Measurements from ENCODE around the gene NAT14.

Gene NAT14

DNA sequence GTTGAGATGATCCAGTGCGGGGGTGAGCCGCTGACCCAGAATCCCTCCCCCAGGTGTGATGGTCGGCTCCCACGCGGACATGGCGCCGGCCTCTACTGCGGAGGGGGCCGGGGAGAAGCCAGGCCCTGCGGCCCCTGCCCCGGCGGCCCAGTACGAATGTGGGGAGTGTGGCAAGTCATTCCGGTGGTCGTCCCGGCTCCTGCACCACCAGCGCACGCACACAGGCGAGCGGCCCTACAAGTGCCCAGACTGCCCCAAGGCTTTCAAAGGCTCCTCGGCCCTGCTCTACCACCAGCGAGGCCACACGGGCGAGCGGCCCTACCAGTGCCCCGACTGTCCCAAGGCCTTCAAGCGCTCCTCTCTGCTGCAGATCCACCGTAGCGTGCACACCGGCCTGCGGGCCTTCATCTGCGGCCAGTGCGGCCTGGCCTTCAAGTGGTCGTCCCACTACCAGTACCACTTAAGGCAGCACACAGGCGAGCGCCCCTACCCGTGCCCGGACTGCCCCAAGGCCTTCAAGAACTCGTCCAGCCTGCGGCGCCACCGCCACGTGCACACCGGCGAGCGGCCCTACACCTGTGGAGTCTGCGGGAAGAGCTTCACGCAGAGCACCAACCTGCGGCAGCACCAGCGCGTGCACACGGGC is 3.7 kb upstream of the NAT14 start:
- 92 to 94% methylated on average over 52 of the region's 52 CpGs for WGBS, 2 experiments
- H3K4me1 ChIP-seq (ENCODE audit: control insufficient read depth, insufficient read depth, low read length): peaks cover 5% of the 10 kb centered on the region
- H3K4me3 ChIP-seq (ENCODE audit: insufficient read depth, low read depth, low read length): no peak overlapping the region
- H3K27ac ChIP-seq (ENCODE audit: insufficient read depth, low read depth, low read length, poor library complexity, severe bottlenecking): no peak overlapping the region
- H3K9me3 ChIP-seq (ENCODE audit: control insufficient read depth, low read length): no peaks in the 10 kb centered on the region
- H3K36me3 ChIP-seq (ENCODE audit: control insufficient read depth, insufficient read depth, low read length): peaks cover 6% of the 10 kb centered on the region
- no peaks in the 10 kb centered on the region for H3K27me3 ChIP-seq (ENCODE audit: control insufficient read depth, insufficient read depth, low read length, poor library complexity, severe bottlenecking)

DNA sequence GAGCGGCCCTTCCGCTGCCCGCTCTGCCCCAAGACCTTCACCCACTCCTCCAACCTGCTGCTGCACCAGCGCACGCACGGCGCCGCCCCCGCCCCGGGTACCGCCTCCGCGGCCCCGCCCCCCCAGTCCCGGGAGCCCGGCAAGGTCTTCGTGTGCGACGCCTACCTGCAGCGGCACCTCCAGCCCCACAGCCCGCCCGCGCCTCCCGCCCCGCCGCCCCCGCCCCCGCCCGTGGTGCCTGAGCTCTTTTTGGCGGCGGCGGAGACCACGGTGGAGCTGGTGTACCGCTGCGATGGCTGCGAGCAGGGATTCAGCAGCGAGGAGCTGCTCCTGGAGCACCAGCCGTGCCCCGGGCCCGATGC is 3.2 kb upstream of the NAT14 start:
- H3K9me3 ChIP-seq (ENCODE audit: control insufficient read depth, low read length): no peaks in the 10 kb centered on the region
- peaks cover 10% of the 10 kb centered on the region for H3K4me1 ChIP-seq (ENCODE audit: control insufficient read depth, insufficient read depth, low read length)
- no peaks in the 10 kb centered on the region for H3K27me3 ChIP-seq (ENCODE audit: control insufficient read depth, insufficient read depth, low read length, poor library complexity, severe bottlenecking)
- H3K36me3 ChIP-seq (ENCODE audit: control insufficient read depth, insufficient read depth, low read length): peaks cover 6% of the 10 kb centered on the region
- no peak overlapping the region for H3K27ac ChIP-seq (ENCODE audit: insufficient read depth, low read depth, low read length, poor library complexity, severe bottlenecking)
- no peak overlapping the region for H3K4me3 ChIP-seq (ENCODE audit: insufficient read depth, low read depth, low read length)
- 91 to 92% methylated on average over 40 of the region's 40 CpGs for WGBS, 2 experiments

DNA sequence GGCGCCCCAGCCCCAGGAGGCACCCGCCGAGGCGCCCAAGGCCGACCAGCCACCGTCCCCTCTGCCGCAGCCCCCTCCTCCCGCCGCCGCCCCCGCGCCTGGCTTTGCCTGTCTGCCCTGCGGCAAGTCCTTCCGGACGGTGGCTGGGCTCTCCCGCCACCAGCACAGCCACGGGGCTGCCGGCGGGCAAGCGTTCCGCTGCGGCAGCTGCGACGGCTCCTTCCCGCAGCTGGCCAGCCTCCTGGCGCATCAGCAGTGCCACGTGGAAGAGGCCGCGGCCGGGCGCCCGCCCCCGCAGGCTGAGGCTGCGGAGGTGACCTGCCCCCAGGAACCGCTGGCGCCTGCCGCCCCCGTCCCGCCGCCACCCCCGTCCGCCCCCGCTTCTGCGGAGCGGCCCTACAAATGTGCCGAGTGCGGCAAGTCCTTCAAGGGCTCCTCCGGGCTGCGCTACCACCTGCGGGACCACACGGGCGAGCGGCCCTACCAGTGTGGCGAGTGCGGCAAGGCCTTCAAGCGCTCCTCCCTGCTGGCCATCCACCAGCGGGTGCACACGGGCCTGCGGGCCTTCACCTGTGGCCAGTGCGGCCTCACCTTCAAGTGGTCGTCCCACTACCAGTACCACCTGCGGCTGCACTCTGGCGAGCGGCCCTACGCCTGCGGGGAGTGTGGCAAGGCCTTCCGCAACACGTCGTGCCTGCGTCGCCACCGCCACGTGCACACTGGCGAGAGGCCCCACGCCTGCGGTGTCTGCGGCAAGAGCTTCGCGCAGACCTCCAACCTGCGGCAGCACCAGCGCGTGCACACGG is 2.6 kb upstream of the NAT14 start:
- no peak overlapping the region for H3K4me3 ChIP-seq (ENCODE audit: insufficient read depth, low read depth, low read length)
- H3K27ac ChIP-seq (ENCODE audit: insufficient read depth, low read depth, low read length, poor library complexity, severe bottlenecking): no peak overlapping the region
- H3K27me3 ChIP-seq (ENCODE audit: control insufficient read depth, insufficient read depth, low read length, poor library complexity, severe bottlenecking): no peaks in the 10 kb centered on the region
- peaks cover 16% of the 10 kb centered on the region for H3K4me1 ChIP-seq (ENCODE audit: control insufficient read depth, insufficient read depth, low read length)
- WGBS, 2 experiments: 95 to 96% methylated on average over 83 of the region's 83 CpGs
- no peaks in the 10 kb centered on the region for H3K9me3 ChIP-seq (ENCODE audit: control insufficient read depth, low read length)
- peaks cover 6% of the 10 kb centered on the region for H3K36me3 ChIP-seq (ENCODE audit: control insufficient read depth, insufficient read depth, low read length)

DNA sequence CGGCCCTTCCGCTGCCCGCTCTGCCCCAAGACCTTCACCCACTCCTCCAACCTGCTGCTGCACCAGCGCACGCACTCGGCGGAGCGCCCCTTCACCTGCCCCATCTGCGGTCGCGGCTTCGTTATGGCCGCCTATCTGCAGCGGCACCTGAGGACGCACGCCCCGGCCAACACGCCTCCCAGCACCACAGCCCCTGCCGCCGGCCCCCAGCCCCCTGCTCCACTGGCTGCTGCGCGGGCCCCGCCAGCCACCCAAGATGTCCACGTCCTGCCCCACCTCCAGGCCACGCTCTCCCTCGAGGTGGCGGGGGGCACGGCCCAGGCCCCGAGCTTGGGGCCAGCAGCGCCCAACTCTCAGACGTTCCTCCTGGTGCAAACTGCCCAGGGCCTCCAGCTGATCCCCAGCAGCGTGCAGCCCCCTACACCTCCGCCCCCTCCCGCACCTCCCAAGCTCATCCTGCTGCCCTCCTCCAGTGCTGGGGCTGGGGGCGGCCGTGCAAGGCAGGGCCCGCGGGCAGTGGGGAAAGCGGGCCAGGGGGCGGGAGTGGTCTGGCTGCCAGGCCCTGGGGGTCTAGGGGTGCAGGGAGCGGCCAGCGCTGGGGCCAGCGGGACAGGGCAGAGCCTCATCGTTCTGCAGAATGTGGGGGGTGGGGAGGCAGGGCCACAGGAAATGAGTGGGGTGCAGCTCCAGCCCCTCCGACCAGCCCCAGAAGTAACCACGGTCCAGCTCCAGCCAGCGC is 1.9 kb upstream of the NAT14 start:
- Histone ChIP-seq H3K9me3 (ENCODE audit: control insufficient read depth, low read length) (no peaks in the 10 kb centered on the region), H3K36me3 (ENCODE audit: control insufficient read depth, insufficient read depth, low read length) (peaks cover 6% of the 10 kb centered on the region), H3K4me3 (ENCODE audit: insufficient read depth, low read depth, low read length) (no peak overlapping the region), H3K4me1 (ENCODE audit: control insufficient read depth, insufficient read depth, low read length) (peaks cover 23% of the 10 kb centered on the region), H3K27me3 (ENCODE audit: control insufficient read depth, insufficient read depth, low read length, poor library complexity, severe bottlenecking) (no peaks in the 10 kb centered on the region), H3K27ac (ENCODE audit: insufficient read depth, low read depth, low read length, poor library complexity, severe bottlenecking) (no peak overlapping the region)
- WGBS, 2 experiments: 94 to 95% methylated on average over 47 of the region's 47 CpGs

DNA sequence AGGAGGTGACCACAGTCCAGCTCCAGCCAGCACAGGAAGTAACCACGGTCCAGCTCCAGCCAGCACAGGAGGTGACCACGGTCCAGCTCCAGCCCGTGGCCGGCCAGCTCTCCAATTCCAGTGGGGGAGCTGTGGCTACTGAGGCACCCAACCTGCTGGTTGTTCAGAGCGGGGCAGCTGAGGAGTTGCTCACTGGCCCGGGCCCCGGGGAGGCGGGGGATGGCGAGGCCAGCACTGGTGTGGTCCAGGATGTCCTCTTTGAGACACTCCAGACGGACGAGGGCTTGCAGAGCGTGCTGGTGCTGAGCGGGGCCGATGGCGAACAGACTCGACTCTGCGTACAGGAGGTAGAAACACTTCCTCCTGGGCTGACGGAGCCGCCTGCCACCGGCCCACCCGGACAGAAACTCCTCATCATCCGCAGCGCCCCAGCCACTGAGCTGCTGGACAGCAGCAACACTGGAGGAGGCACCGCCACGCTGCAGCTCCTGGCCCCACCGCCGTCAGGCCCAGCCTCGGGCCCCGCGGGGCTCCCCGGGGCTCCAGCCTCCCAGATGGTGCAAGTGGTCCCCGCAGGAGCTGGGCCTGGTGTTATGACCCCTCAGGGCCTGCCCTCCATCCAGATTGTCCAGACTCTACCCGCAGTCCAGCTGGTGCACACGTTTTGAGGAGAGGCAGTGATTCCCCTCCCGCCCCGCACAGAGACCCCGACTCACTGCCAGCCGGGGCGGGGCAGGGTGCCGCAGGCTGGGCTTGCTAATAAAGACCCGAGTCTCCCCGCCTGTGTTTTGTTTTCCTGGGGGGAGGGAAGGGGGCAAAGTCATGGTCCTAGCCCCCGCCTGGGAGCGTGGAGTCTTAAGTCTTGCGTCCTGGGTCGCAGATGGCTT is 1.0 kb upstream of the NAT14 start:
- Histone ChIP-seq H3K27ac (ENCODE audit: insufficient read depth, low read depth, low read length, poor library complexity, severe bottlenecking) (peak overlapping the region; percentile 77), H3K4me3 (ENCODE audit: insufficient read depth, low read depth, low read length) (peak overlapping the region; percentile 81), H3K9me3 (ENCODE audit: control insufficient read depth, low read length) (no peaks in the 10 kb centered on the region), H3K4me1 (ENCODE audit: control insufficient read depth, insufficient read depth, low read length) (peaks cover 28% of the 10 kb centered on the region), H3K27me3 (ENCODE audit: control insufficient read depth, insufficient read depth, low read length, poor library complexity, severe bottlenecking) (no peaks in the 10 kb centered on the region), H3K36me3 (ENCODE audit: control insufficient read depth, insufficient read depth, low read length) (peaks cover 6% of the 10 kb centered on the region)
- WGBS, 2 experiments: 83 to 84% methylated on average over 46 of the region's 46 CpGs

DNA sequence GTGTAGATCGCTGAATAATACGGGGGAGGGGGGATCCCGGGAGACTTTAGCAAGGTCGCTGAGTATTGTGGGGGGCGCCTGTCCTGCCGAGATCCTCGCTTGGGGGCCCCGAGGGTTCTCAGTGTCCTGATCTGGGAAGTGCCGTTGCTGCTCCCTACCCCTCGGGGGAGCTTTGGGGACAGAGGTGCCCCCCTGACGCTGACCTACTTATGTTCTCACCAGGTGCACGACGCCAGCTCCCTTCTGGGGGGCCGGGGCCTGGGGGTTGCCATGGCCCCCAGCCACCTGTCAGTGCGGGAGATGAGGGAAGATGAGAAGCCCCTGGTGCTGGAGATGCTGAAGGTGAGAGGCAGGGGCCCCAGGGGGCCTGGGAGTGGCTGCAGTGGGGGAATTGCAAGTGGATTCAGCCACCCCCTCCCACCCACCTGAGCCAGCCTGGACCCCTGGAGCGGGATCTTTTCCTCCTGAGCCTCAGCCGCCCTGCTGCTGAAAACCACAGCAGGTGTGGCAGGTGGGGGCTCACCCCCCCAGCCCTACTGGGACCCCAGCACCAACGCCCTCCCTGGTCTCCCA is 537 bp downstream of the NAT14 start:
- peaks cover 35% of the 10 kb centered on the region for H3K4me1 ChIP-seq (ENCODE audit: control insufficient read depth, insufficient read depth, low read length)
- no peaks in the 10 kb centered on the region for H3K27me3 ChIP-seq (ENCODE audit: control insufficient read depth, insufficient read depth, low read length, poor library complexity, severe bottlenecking)
- peak overlapping the region; percentile 50 for H3K27ac ChIP-seq (ENCODE audit: insufficient read depth, low read depth, low read length, poor library complexity, severe bottlenecking)
- H3K9me3 ChIP-seq (ENCODE audit: control insufficient read depth, low read length): no peaks in the 10 kb centered on the region
- H3K4me3 ChIP-seq (ENCODE audit: insufficient read depth, low read depth, low read length): peak overlapping the region; percentile 81
- H3K36me3 ChIP-seq (ENCODE audit: control insufficient read depth, insufficient read depth, low read length): peaks cover 6% of the 10 kb centered on the region
- 10 to 11% methylated on average over 18 of the region's 18 CpGs for WGBS, 2 experiments

DNA sequence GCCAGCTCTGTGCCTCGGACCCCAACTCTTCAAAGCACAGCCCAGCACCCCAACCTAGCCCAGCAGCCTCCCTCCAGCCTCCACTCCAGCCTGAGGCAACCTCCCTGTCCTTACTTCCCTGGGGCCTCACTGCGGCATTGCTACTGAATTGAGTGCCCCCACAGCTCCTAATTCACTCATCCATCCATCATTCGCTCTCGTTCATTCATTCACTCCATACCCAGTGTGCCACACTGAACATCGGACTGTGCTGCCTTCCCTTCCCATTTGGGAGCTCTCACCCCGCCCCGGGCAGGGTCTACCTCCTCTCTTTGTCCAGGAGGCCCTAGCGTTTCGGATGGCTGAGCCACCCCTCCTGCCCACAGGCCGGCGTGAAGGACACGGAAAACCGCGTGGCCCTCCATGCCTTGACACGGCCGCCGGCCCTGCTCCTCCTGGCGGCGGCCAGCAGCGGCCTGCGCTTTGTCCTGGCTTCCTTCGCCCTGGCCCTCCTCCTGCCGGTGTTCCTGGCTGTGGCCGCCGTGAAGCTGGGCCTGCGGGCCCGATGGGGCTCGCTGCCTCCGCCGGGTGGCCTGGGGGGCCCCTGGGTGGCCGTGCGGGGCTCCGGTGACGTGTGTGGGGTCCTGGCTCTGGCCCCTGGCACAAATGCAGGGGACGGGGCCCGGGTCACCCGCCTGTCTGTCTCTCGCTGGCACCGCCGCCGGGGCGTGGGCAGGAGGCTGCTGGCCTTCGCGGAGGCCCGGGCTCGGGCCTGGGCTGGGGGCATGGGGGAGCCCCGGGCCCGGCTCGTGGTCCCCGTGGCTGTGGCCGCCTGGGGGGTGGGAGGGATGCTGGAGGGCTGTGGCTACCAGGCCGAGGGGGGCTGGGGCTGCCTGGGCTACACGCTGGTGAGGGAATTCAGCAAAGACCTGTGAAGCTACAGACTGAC is 1.3 kb downstream of the NAT14 start:
- 85% methylated on average over 53 of the region's 53 CpGs for WGBS, 2 experiments
- Histone ChIP-seq H3K4me1 (ENCODE audit: control insufficient read depth, insufficient read depth, low read length) (peaks cover 35% of the 10 kb centered on the region), H3K27ac (ENCODE audit: insufficient read depth, low read depth, low read length, poor library complexity, severe bottlenecking) (no peak overlapping the region)

DNA sequence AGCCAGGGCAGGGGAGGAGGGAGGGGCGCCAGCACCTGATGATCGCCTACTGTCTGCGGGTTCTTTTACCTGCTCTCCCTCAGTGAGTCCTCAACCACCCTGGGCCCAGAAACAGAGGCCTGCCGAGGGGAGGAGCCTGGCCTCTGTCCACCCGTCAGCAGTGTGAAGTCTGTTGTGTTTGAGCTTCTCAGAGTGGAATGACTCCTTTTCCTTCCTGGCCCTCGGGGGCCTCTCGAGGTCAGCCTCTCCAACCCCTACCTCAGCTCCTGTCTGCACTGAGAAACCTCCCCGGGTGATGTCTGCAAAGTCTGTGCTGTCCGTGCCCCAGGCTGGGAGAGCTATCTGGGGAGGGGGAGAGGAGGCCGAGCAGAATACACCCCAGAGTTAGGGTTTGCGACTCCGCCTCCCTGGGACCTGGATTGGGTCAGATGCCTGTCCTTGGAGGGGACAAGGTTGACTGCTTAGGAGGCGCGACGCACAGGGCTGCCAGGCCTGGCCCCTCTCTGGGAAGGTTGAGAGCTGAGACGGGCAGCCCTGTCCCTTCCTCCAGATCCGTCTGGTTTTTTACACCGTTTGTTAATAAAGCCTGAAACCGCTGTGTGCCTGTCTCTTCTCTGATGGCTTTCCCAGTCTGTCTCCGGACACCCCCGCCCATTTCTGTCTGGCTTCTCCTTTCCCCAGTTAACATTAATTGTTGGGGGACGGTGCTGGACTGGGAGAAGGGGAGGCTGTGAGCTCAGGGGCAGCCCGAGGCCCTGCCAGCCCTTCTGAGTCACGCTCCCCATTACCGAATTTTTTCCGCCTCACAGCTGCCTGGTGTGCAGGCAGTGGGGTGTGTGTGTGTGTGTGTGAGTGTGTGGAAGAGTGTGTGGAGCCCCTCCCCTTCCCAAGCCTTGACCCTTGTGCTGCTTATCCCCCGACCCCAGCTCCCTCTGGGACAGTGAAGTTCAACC is 2.3 kb downstream of the NAT14 start:
- Histone ChIP-seq H3K4me3 (ENCODE audit: insufficient read depth, low read depth, low read length) (peak overlapping the region; percentile 0), H3K36me3 (ENCODE audit: control insufficient read depth, insufficient read depth, low read length) (peaks cover 6% of the 10 kb centered on the region), H3K9me3 (ENCODE audit: control insufficient read depth, low read length) (no peaks in the 10 kb centered on the region), H3K4me1 (ENCODE audit: control insufficient read depth, insufficient read depth, low read length) (peaks cover 35% of the 10 kb centered on the region), H3K27ac (ENCODE audit: insufficient read depth, low read depth, low read length, poor library complexity, severe bottlenecking) (peak overlapping the region; percentile 40), H3K27me3 (ENCODE audit: control insufficient read depth, insufficient read depth, low read length, poor library complexity, severe bottlenecking) (no peaks in the 10 kb centered on the region)
- WGBS, 2 experiments: 40 to 46% methylated on average over 27 of the region's 27 CpGs

More for the DNA sequence above, 1.3 kb downstream of the NAT14 start:
- Histone ChIP-seq H3K27me3 (ENCODE audit: control insufficient read depth, insufficient read depth, low read length, poor library complexity, severe bottlenecking) (no peaks in the 10 kb centered on the region), H3K9me3 (ENCODE audit: control insufficient read depth, low read length) (no peaks in the 10 kb centered on the region), H3K4me3 (ENCODE audit: insufficient read depth, low read depth, low read length) (no peak overlapping the region), H3K36me3 (ENCODE audit: control insufficient read depth, insufficient read depth, low read length) (peaks cover 6% of the 10 kb centered on the region)

Data from ectodermal cell (in vitro differentiated cells).